GM23248 (cell line): ENCODE measurements around the gene ABCG8. TPM values are rescaled to one million over a fixed set of nuclear protein-coding genes. Genes with fewer than 3 reads are reported as not detected.

ENCODE experiments used
- DNase-seq: peaks from one replicate; pipeline ENCODE4 v3.0.0-alpha.2; 2015
- H2AFZ ChIP-seq: fragments of 200-600 bp; sonication (generic); 2 replicates; pipeline ENCODE4 v1.6.1; 2016; ENCODE audit warnings: antibody characterized with exemption
- H3F3A ChIP-seq: fragments of 200-600 bp; sonication (generic); 2 replicates; pipeline ENCODE4 v1.6.1; 2016; ENCODE audit warnings: mild to moderate bottlenecking, antibody characterized with exemption, mixed run types; ENCODE audit not compliant: insufficient read depth
- H3K27ac ChIP-seq: fragments of 200-600 bp; sonication (generic); 2 replicates; pipeline ENCODE4 v1.5.1; 2016; ENCODE audit warnings: mild to moderate bottlenecking
- H3K27me3 ChIP-seq: fragments of 200-600 bp; sonication (generic); replicated peaks from 2 replicates; pipeline ENCODE4 v1.6.1; 2016; ENCODE audit warnings: mild to moderate bottlenecking; ENCODE audit not compliant: insufficient read depth
- H3K36me3 ChIP-seq: fragments of 200-600 bp; sonication (generic); 2 replicates; pipeline ENCODE4 v1.6.1; 2016; ENCODE audit warnings: low read depth, mild to moderate bottlenecking
- H3K4me1 ChIP-seq: fragments of 200-600 bp; sonication (generic); 2 replicates; pipeline ENCODE4 v1.6.1; 2016; ENCODE audit warnings: mild to moderate bottlenecking; ENCODE audit not compliant: insufficient read depth
- H3K4me2 ChIP-seq: fragments of 200-600 bp; sonication (generic); one replicate; pipeline ENCODE4 v1.6.1; 2016; ENCODE audit warnings: mild to moderate bottlenecking; ENCODE audit not compliant: unreplicated experiment
- H3K4me3 ChIP-seq: fragments of 200-600 bp; sonication (generic); 2 replicates; pipeline ENCODE4 v1.5.1; 2016; ENCODE audit warnings: mild to moderate bottlenecking
- H3K79me2 ChIP-seq: fragments of 200-600 bp; sonication (generic); 2 replicates; pipeline ENCODE4 v1.6.1; 2016; ENCODE audit warnings: mild to moderate bottlenecking; ENCODE audit not compliant: insufficient read depth
- H3K9ac ChIP-seq: fragments of 200-600 bp; sonication (generic); 2 replicates; pipeline ENCODE4 v1.6.1; 2016; ENCODE audit warnings: mild to moderate bottlenecking
- H3K9me2 ChIP-seq: fragments of 200-600 bp; sonication (generic); 2 replicates; pipeline ENCODE4 v1.6.1; 2016; ENCODE audit warnings: mixed run types, mild to moderate bottlenecking, moderate library complexity; ENCODE audit not compliant: insufficient read depth
- H3K9me3 ChIP-seq: fragments of 200-600 bp; sonication (generic); one replicate; pipeline ENCODE4 v1.6.1; 2017; ENCODE audit warnings: low read depth
- H4K20me1 ChIP-seq: fragments of 200-600 bp; sonication (generic); 2 replicates; pipeline ENCODE4 v1.6.0; 2016; ENCODE audit not compliant: insufficient read depth
- EZH2 ChIP-seq: fragments of 200-600 bp; sonication (generic); IDR thresholded peaks from 2 replicates; pipeline ENCODE4 v1.6.1; 2018; ENCODE audit warnings: antibody characterized with exemption, mild to moderate bottlenecking; ENCODE audit not compliant: insufficient read depth, poor library complexity, severe bottlenecking
- EZH2phosphoT487 ChIP-seq: fragments of 200-600 bp; sonication (generic); IDR thresholded peaks from 2 replicates; pipeline ENCODE4 v1.6.1; 2018; ENCODE audit warnings: antibody characterized with exemption, moderate library complexity, mild to moderate bottlenecking, low read depth; ENCODE audit not compliant: insufficient read depth
- WGBS, 2 experiments: methylation state at CpG; one replicate each; pipeline ENCODE4 v1.1.6; 2015 to 2017; ENCODE audit warnings: low lambda C conversion rate in 2 of 2, low coverage in 1 of 2; ENCODE audit errors: missing lambda C conversion rate in 2 of 2; 5-methylcytosine and 5-hydroxymethylcytosine counted together
- in situ Hi-C: fragments of 300-500 bp; cut with MboI; formaldehyde crosslinking; loops from 2 replicates; pipeline ENCODE4 v1.15.0; 2020
- polyA plus RNA-seq: library from polyadenylated mRNA; unstranded; fragments of >200 nt; fragmentation: Nextera tagmentation; extraction: Ambion mirVana; gene quantifications from 2 replicates; pipeline ENCODE4 v1.2.1, GENCODE V29; 2016
- total RNA-seq: library from RNA; depleted of rRNA; stranded (reverse); fragments of >200 nt; shearing (Covaris generic); gene quantifications from 2 replicates; pipeline ENCODE4 v1.2.3, GENCODE V29; 2014

The ABCG8 gene
- total and polyA plus RNA-seq, 2 experiments from 2014 or later, result 0.04 TPM; not detected in 1

GRCh38 chr2:43877782-43878464 is 39.2 kb downstream of the ABCG8 start:
- WGBS, 2 experiments, result 28% methylated on average over 16 of the region's 16 CpGs
- Histone ChIP-seq H2AFZ (no peak overlapping the region), H3K36me3 (no peaks in the 10 kb centered on the region), H3K9ac (no peak overlapping the region), H3K9me3 (no peaks in the 10 kb centered on the region), H3K9me2 (no peaks in the 10 kb centered on the region), H4K20me1 (no peaks in the 10 kb centered on the region), H3K4me3 (no peak overlapping the region), H3K27ac (no peak overlapping the region), H3F3A (peaks cover 10% of the 10 kb centered on the region; the same call in 1 of the 2 replicates), H3K4me1 (no peaks in the 10 kb centered on the region), H3K79me2 (no peaks in the 10 kb centered on the region), H3K4me2 (no peak overlapping the region), H3K27me3 (0 out of 2 replicates have a peak, but pooled peaks cover 7% of the 10 kb centered on the region)
- in situ Hi-C loops, result loop anchor here (10.0 kb wide), 1 partner anchor 263 kb away; no protein-coding TSS in a partner anchor
- peak; percentile 75 for DNase-seq
- no peak for TF ChIP-seq EZH2phosphoT487
- no peak for TF ChIP-seq EZH2

- Histone ChIP-seq H3K79me2 (no peaks in the 10 kb centered on the region), H3K4me1 (no peaks in the 10 kb centered on the region), H3K9ac (no peak overlapping the region), H3K27ac (no peak overlapping the region), H3K9me2 (no peaks in the 10 kb centered on the region), H3K4me2 (no peak overlapping the region), H3K4me3 (no peak overlapping the region), H3K36me3 (no peaks in the 10 kb centered on the region), H3K27me3 (no peaks in the 10 kb centered on the region), H3F3A (peaks cover 10% of the 10 kb centered on the region; the same call in 1 of the 2 replicates), H3K9me3 (no peaks in the 10 kb centered on the region), H4K20me1 (no peaks in the 10 kb centered on the region), H2AFZ (no peak overlapping the region)
- TF ChIP-seq EZH2phosphoT487 (no peak), EZH2 (no peak)
- DNase-seq, result peak; percentile 5
- 55% methylated on average over 5 of the region's 5 CpGs for WGBS, 2 experiments
- in situ Hi-C loops, result loop anchor here (10.0 kb wide), 1 partner anchor 264 kb away; no protein-coding TSS in a partner anchor
These were observed 40.5 kb downstream of the ABCG8 start for GRCh38 chr2:43879261-43879660.

GRCh38 chr2:43880471-43880870 is 41.7 kb downstream of the ABCG8 start:
- no peak overlapping the region for H3K4me2 ChIP-seq
- H2AFZ ChIP-seq, result no peak overlapping the region
- H3K9me2 ChIP-seq, result no peaks in the 10 kb centered on the region
- no peak for DNase-seq
- no peaks in the 10 kb centered on the region for H3K27me3 ChIP-seq
- H3K79me2 ChIP-seq, result no peaks in the 10 kb centered on the region
- no peaks in the 10 kb centered on the region for H3K9me3 ChIP-seq
- in situ Hi-C loops, result no loop called here
- no peaks in the 10 kb centered on the region for H4K20me1 ChIP-seq
- peaks cover 10% of the 10 kb centered on the region; the same call in 1 of the 2 replicates for H3F3A ChIP-seq
- H3K9ac ChIP-seq, result no peak overlapping the region
- H3K4me1 ChIP-seq, result no peaks in the 10 kb centered on the region
- WGBS, 2 experiments, result 88 to 94% methylated on average over 9 of the region's 9 CpGs
- H3K4me3 ChIP-seq, result no peak overlapping the region
- H3K27ac ChIP-seq, result no peak overlapping the region
- no peaks in the 10 kb centered on the region for H3K36me3 ChIP-seq
- TF ChIP-seq EZH2phosphoT487 (no peak), EZH2 (no peak)

- Histone ChIP-seq H3K27me3 (no peaks in the 10 kb centered on the region), H3K36me3 (no peaks in the 10 kb centered on the region), H3K9me2 (no peaks in the 10 kb centered on the region), H3K9ac (no peak overlapping the region), H4K20me1 (no peaks in the 10 kb centered on the region), H3K4me1 (no peaks in the 10 kb centered on the region), H3K4me2 (no peak overlapping the region), H2AFZ (no peak overlapping the region), H3K4me3 (no peak overlapping the region), H3K27ac (no peak overlapping the region), H3K9me3 (no peaks in the 10 kb centered on the region), H3F3A (peaks cover 10% of the 10 kb centered on the region; the same call in 1 of the 2 replicates), H3K79me2 (no peaks in the 10 kb centered on the region)
- in situ Hi-C loops, result no loop called here
- WGBS, 2 experiments, result 77 to 79% methylated on average over 5 of the region's 5 CpGs
- DNase-seq, result no peak
- no peak for TF ChIP-seq EZH2phosphoT487
- TF ChIP-seq EZH2, result no peak
These were observed 42.2 kb downstream of the ABCG8 start for GRCh38 chr2:43880952-43881351.

GRCh38 chr2:43882312-43882711 is 43.5 kb downstream of the ABCG8 start:
- no peak for DNase-seq
- H3K4me1 ChIP-seq, result no peaks in the 10 kb centered on the region
- H3K27me3 ChIP-seq, result no peaks in the 10 kb centered on the region
- in situ Hi-C loops, result no loop called here
- TF ChIP-seq EZH2 (no peak), EZH2phosphoT487 (no peak)
- H3K4me3 ChIP-seq, result no peak overlapping the region
- no peaks in the 10 kb centered on the region for H4K20me1 ChIP-seq
- H3K9me2 ChIP-seq, result no peaks in the 10 kb centered on the region
- no peak overlapping the region for H3K4me2 ChIP-seq
- H3K9ac ChIP-seq, result no peak overlapping the region
- H3K36me3 ChIP-seq, result peaks cover 5% of the 10 kb centered on the region; the same call in 1 of the 2 replicates
- H2AFZ ChIP-seq, result no peak overlapping the region
- no peaks in the 10 kb centered on the region for H3K9me3 ChIP-seq
- H3K79me2 ChIP-seq, result no peaks in the 10 kb centered on the region
- H3F3A ChIP-seq, result peaks cover 10% of the 10 kb centered on the region; the same call in 1 of the 2 replicates
- 88 to 91% methylated on average over 4 of the region's 4 CpGs for WGBS, 2 experiments
- H3K27ac ChIP-seq, result no peak overlapping the region
